Gastroesophageal sphincter (tissue), 3 donors: ENCODE measurements around the gene CRIM1.

Source experiments
- POLR2A ChIP-seq, 2 donors: fragments of 450-650 bp; IDR thresholded peaks; one replicate each; pipeline ENCODE4 v1.6.1; 2017; ENCODE audit warnings: antibody characterized with exemption in 2 of 2, mild to moderate bottlenecking in 2 of 2, moderate library complexity in 1 of 2
- POLR2AphosphoS5 ChIP-seq: sonication (generic); formaldehyde crosslinking; IDR thresholded peaks from one replicate; pipeline ENCODE4 v1.6.1; 2017; ENCODE audit warnings: antibody characterized with exemption
- TF ChIP-seq, protein P1 (sequence below), 4 experiments: fragments of 200-600 bp in 2 of 4; fragments of 450-650 bp in 2 of 4; sonication (generic) in 1 of 4; IDR thresholded peaks; one replicate each; pipeline ENCODE4 v1.5.1; 2017 to 2019; ENCODE audit warnings: antibody characterized with exemption in 4 of 4, mild to moderate bottlenecking in 2 of 4, moderate library complexity in 2 of 4

DNA sequence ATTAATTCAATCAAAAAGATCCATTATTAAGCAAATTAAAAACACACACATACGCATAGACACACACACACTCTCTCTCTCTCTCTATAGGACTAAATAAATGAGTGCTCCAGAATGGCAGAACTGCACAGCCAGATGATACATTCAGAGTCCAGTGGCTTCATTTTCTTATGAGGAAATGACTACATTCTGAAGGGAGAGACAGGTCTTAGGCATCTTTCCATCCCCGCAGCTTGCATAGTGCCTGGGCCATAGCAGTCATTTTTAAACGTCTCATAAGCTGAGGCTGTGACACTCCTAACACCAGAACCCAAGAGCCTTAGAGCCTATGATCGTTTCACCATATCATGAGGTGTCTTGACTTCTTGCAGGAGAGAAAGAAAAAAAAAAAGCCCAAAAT lies 211.3 kb downstream of the CRIM1 start:
- TF ChIP-seq POLR2AphosphoS5: no peak
- TF ChIP-seq, protein P1, sequence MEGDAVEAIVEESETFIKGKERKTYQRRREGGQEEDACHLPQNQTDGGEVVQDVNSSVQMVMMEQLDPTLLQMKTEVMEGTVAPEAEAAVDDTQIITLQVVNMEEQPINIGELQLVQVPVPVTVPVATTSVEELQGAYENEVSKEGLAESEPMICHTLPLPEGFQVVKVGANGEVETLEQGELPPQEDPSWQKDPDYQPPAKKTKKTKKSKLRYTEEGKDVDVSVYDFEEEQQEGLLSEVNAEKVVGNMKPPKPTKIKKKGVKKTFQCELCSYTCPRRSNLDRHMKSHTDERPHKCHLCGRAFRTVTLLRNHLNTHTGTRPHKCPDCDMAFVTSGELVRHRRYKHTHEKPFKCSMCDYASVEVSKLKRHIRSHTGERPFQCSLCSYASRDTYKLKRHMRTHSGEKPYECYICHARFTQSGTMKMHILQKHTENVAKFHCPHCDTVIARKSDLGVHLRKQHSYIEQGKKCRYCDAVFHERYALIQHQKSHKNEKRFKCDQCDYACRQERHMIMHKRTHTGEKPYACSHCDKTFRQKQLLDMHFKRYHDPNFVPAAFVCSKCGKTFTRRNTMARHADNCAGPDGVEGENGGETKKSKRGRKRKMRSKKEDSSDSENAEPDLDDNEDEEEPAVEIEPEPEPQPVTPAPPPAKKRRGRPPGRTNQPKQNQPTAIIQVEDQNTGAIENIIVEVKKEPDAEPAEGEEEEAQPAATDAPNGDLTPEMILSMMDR (IDR thresholded peaks at IDR 0.05): no peak
- TF ChIP-seq POLR2A (IDR thresholded peaks at IDR 0.05): no peak
